Right lobe of liver (tissue), 4 donors: ENCODE measurements around the gene ERCC2.

Source experiments
- CTCF ChIP-seq, 4 donors: fragments of 200-600 bp in 3 of 4; fragments of 450-650 bp in 1 of 4; IDR thresholded peaks; one replicate each; pipeline versions ENCODE4 v1.5.1 to v1.8.0; 2016 to 2022; ENCODE audit warnings: antibody characterized with exemption in 4 of 4, mild to moderate bottlenecking in 2 of 4
- POLR2A ChIP-seq: fragments of 450-650 bp; IDR thresholded peaks from one replicate; pipeline ENCODE4 v1.6.1; 2017; ENCODE audit warnings: antibody characterized with exemption, mild to moderate bottlenecking
- donor health status: DM: no; HTN: no; CAD: no.
- donor health status: DM: no; HTN: no; CAD: no.
- donor health status: DM: no; HTN: yes; CAD: no.

- TF ChIP-seq POLR2A = no peak
- no peak for TF ChIP-seq CTCF (IDR thresholded peaks at IDR 0.05)
These were observed 30.0 kb downstream of the ERCC2 start, which contains the start of gene KLC3 for GRCh38 chr19:45340232-45340898.
